Spleen (tissue), 11 donors: ENCODE data around the gene GSE1. TPM values are rescaled to one million over a fixed set of nuclear protein-coding genes. Genes with fewer than 3 reads are reported as not detected.

ENCODE experiments used
- DNase-seq: peaks from one replicate; pipeline ENCODE4 v3.0.0-alpha.2; 2020
- H3K27ac ChIP-seq, 8 donors: fragments of 200-600 bp; sonication (generic) in 7 of 8; 1 replicate in 4 of 8; 2 replicates in 4 of 8; pipeline versions ENCODE4 v1.5.0 to v1.8.0; 2016 to 2021; ENCODE audit warnings: inconsistent platforms in 4 of 8, mild to moderate bottlenecking in 4 of 8, moderate library complexity in 1 of 8
- H3K27me3 ChIP-seq, 7 donors: fragments of 200-600 bp; sonication (generic) in 6 of 7; replicated peaks in 1 of 7; 1 replicate in 4 of 7; 2 replicates in 3 of 7; pipeline versions ENCODE4 v1.5.0 to v1.8.0; 2016 to 2021; ENCODE audit warnings: inconsistent platforms in 3 of 7, mild to moderate bottlenecking in 1 of 7
- H3K36me3 ChIP-seq, 6 donors: fragments of 200-600 bp; sonication (generic) in 5 of 6; 1 replicate in 4 of 6; 2 replicates in 2 of 6; pipeline versions ENCODE4 v1.5.0 to v1.8.0; 2016 to 2021; ENCODE audit warnings: inconsistent platforms in 2 of 6
- H3K4me1 ChIP-seq, 6 donors: fragments of 200-600 bp; sonication (generic) in 5 of 6; 1 replicate in 3 of 6; 2 replicates in 3 of 6; pipeline versions ENCODE4 v1.5.0 to v1.8.0; 2016 to 2021; ENCODE audit warnings: inconsistent platforms in 3 of 6
- H3K4me3 ChIP-seq, 8 donors: fragments of 200-600 bp; sonication (generic) in 7 of 8; 1 replicate in 4 of 8; 2 replicates in 4 of 8; pipeline versions ENCODE4 v1.5.0 to v1.8.0; 2016 to 2021; ENCODE audit warnings: inconsistent platforms in 4 of 8, mild to moderate bottlenecking in 4 of 8, moderate library complexity in 2 of 8
- H3K9me3 ChIP-seq, 8 donors: fragments of 200-600 bp; sonication (generic) in 7 of 8; 1 replicate in 4 of 8; 2 replicates in 4 of 8; pipeline versions ENCODE4 v1.5.0 to v1.8.0; 2016 to 2021; ENCODE audit warnings: inconsistent platforms in 4 of 8
- CTCF ChIP-seq, 11 experiments: fragments of 200-600 bp in 7 of 11; fragments of 450-650 bp in 4 of 11; sonication (generic) in 4 of 11; IDR thresholded peaks in 8 of 11; conservative IDR thresholded peaks in 3 of 11; 1 replicate in 7 of 11; 2 replicates in 4 of 11; pipeline versions ENCODE4 v1.4.0 to v1.8.0; 2016 to 2021; ENCODE audit warnings: antibody characterized with exemption in 11 of 11, inconsistent platforms in 4 of 11, mild to moderate bottlenecking in 1 of 11
- POLR2A ChIP-seq, 3 donors: fragments of 450-650 bp; IDR thresholded peaks; one replicate each; pipeline ENCODE4 v1.5.1; 2017; ENCODE audit warnings: antibody characterized with exemption in 3 of 3, mild to moderate bottlenecking in 1 of 3
- POLR2AphosphoS5 ChIP-seq, 3 donors: sonication (generic); formaldehyde crosslinking; IDR thresholded peaks; one replicate each; pipeline ENCODE4 v1.5.1; 2017; ENCODE audit warnings: antibody characterized with exemption in 3 of 3
- WGBS, 5 donors: extraction: QIAGEN DNeasy Blood & Tissue Kit in 3 of 5; methylation state at CpG; one replicate each; pipeline versions ENCODE4 v1.1.5 to v1.1.7; 2013 to 2018; 5-methylcytosine and 5-hydroxymethylcytosine counted together
- intact Hi-C: fragments of 100-400 bp; cut with DNase I; formaldehyde crosslinking; loops from one replicate; pipeline ENCODE4 v1.15.0; 2023; ENCODE audit warnings: low total_unique reads
- polyA plus RNA-seq, 3 donors: library from polyadenylated mRNA; stranded (reverse); fragments of 200-250 nt; gene quantifications; one replicate each; pipeline ENCODE4 v1.2.1, GENCODE V29; 2013
- total RNA-seq, 7 donors: library from RNA; depleted of rRNA in 3 of 7; stranded (reverse); fragments of >200 nt in 3 of 7; fragmentation: NEBNext Ultra II Directional in 4 of 7; extraction: Animal tissue kit (Norgen Biotek cat#: 25700) in 4 of 7; gene quantifications; one replicate each; pipeline versions ENCODE4 v1.1.0 to v1.2.1, GENCODE V29; 2016 to 2021
- donor health status: healthy with polysubstance abuse.
- donor health status: DM: no; HTN: no; CAD: no; lungs with moderate emphysema.
- donor health status: DM: no; HTN: no; CAD: no.
- donor health status: Bipolar disorder and iron deficiency.
- donor health status: healthy.
- donor health status: DM: no; HTN: no; CAD: no.
- donor health status: DM: yes; HTN: yes; CAD: no.

GSE1 gene
- total and polyA plus RNA-seq, 10 donors, result 7.4 to 121 (median 86.3) TPM

- DNase-seq, result no peak
- Histone ChIP-seq H3K27me3 (no peaks in the 10 kb centered on the region), H3K9me3 (peaks cover 0 to 10% (median 7%) of the 10 kb centered on the region in 8 donors), H3K4me1 (peaks cover 16 to 74% (median 54%) of the 10 kb centered on the region in 6 donors), H3K36me3 (peaks cover 0 to 61% (median 7%) of the 10 kb centered on the region in 6 donors), H3K27ac (no peak overlapping the region), H3K4me3 (no peak overlapping the region)
- intact Hi-C loops, result no loop called here
- TF ChIP-seq CTCF (IDR thresholded peaks at IDR 0.05 in 8 of 11, conservative IDR thresholded peaks at IDR 0.05 in 3 of 11) (no peak), POLR2A (IDR thresholded peaks at IDR 0.05) (no peak), POLR2AphosphoS5 (IDR thresholded peaks at IDR 0.05) (no peak)
- 88 to 96% (median 91%) methylated on average over 10 to 17 of the region's 17 CpGs for WGBS, 5 donors
These were observed 11.5 kb downstream of the GSE1 start for GRCh38 chr16:85624646-85625045.

- DNase-seq, result no peak
- 76 to 82% (median 77%) methylated on average over 27 of the region's 27 CpGs for WGBS, 5 donors
- Histone ChIP-seq H3K4me1 (peaks cover 16 to 74% (median 52%) of the 10 kb centered on the region in 6 donors), H3K36me3 (peaks cover 0 to 66% (median 9%) of the 10 kb centered on the region in 6 donors), H3K4me3 (no peak overlapping the region), H3K27ac (no peak overlapping the region), H3K9me3 (peaks cover 0 to 14% (median 11%) of the 10 kb centered on the region in 8 donors), H3K27me3 (no peaks in the 10 kb centered on the region)
- no peak for TF ChIP-seq POLR2A (IDR thresholded peaks at IDR 0.05)
- TF ChIP-seq POLR2AphosphoS5 (IDR thresholded peaks at IDR 0.05), result peak in 2 of 3 donors; percentile 33 to 76
- intact Hi-C loops, result no loop called here
These were observed 11.9 kb downstream of the GSE1 start for GRCh38 chr16:85625053-85625452.

- H3K27me3 ChIP-seq, result no peaks in the 10 kb centered on the region
- peaks cover 0 to 17% (median 13%) of the 10 kb centered on the region in 8 donors for H3K9me3 ChIP-seq
- H3K27ac ChIP-seq, result no peak overlapping the region
- H3K36me3 ChIP-seq, result peaks cover 0 to 68% (median 10%) of the 10 kb centered on the region in 6 donors
- no peak overlapping the region for H3K4me3 ChIP-seq
- WGBS, 5 donors, result 84 to 95% (median 90%) methylated on average over 10 to 18 of the region's 18 CpGs
- DNase-seq, result no peak
- TF ChIP-seq CTCF (IDR thresholded peaks at IDR 0.05 in 8 of 11, conservative IDR thresholded peaks at IDR 0.05 in 3 of 11) (no peak), POLR2AphosphoS5 (IDR thresholded peaks at IDR 0.05) (no peak), POLR2A (IDR thresholded peaks at IDR 0.05) (no peak)
- H3K4me1 ChIP-seq, result peaks cover 16 to 74% (median 52%) of the 10 kb centered on the region in 6 donors
- intact Hi-C loops, result no loop called here
These were observed 12.5 kb downstream of the GSE1 start for GRCh38 chr16:85625485-85626117.

- Histone ChIP-seq H3K4me3 (no peak overlapping the region), H3K27ac (no peak overlapping the region)
These were observed 13.3 kb downstream of the GSE1 start for GRCh38 chr16:85626191-85626981.

More at GRCh38 chr16:85626191-85626981, 13.3 kb downstream of the GSE1 start:
- TF ChIP-seq POLR2AphosphoS5 (IDR thresholded peaks at IDR 0.05) (no peak), POLR2A (IDR thresholded peaks at IDR 0.05) (no peak), CTCF (IDR thresholded peaks at IDR 0.05 in 8 of 11, conservative IDR thresholded peaks at IDR 0.05 in 3 of 11) (no peak)
- H3K36me3 ChIP-seq, result peaks cover 0 to 61% (median 10%) of the 10 kb centered on the region in 6 donors
- H3K9me3 ChIP-seq, result peaks cover 0 to 17% (median 13%) of the 10 kb centered on the region in 8 donors
- no peaks in the 10 kb centered on the region for H3K27me3 ChIP-seq
- WGBS, 5 donors, result 65 to 76% (median 67%) methylated on average over 37 of the region's 37 CpGs
- peaks cover 16 to 79% (median 54%) of the 10 kb centered on the region in 6 donors for H3K4me1 ChIP-seq
- intact Hi-C loops, result no loop called here
- DNase-seq, result no peak
